Heart left ventricle (tissue), 16 donors: Measurements from ENCODE around the gene BBC3. TPM values are rescaled to one million over a fixed set of nuclear protein-coding genes. Genes with fewer than 3 reads are reported as not detected.

Experiments
- ATAC-seq, 4 donors: fragments of 200-7000 bp; cut with Tn5 transposase; one replicate each; pipeline ENCODE4 v1.9.1; 2020 to 2022; ENCODE audit warnings: moderate library complexity in 4 of 4, mild to moderate bottlenecking in 3 of 4, moderate number of reproducible peaks in 1 of 4
- DNase-seq, 5 donors: peaks; one replicate each; pipeline ENCODE4 v3.0.0-alpha.2; 2020
- H3K27ac ChIP-seq, 12 donors: fragments of 200-600 bp; sonication (generic) in 4 of 12; one replicate each; pipeline versions ENCODE4 v1.5.0 to v1.8.0; 2016 to 2022; ENCODE audit warnings: mild to moderate bottlenecking in 2 of 12
- H3K27me3 ChIP-seq, 9 donors: fragments of 200-600 bp; sonication (generic) in 2 of 9; one replicate each; pipeline versions ENCODE4 v1.5.1 to v1.8.0; 2016 to 2022; ENCODE audit warnings: mild to moderate bottlenecking in 3 of 9
- H3K36me3 ChIP-seq, 9 donors: fragments of 200-600 bp; sonication (generic) in 2 of 9; one replicate each; pipeline versions ENCODE4 v1.5.0 to v1.8.0; 2018 to 2022; ENCODE audit warnings: mild to moderate bottlenecking in 2 of 9
- H3K4me1 ChIP-seq, 12 donors: fragments of 200-600 bp; sonication (generic) in 4 of 12; one replicate each; pipeline versions ENCODE4 v1.5.0 to v1.8.0; 2016 to 2022; ENCODE audit warnings: mild to moderate bottlenecking in 3 of 12
- H3K4me3 ChIP-seq, 12 donors: fragments of 200-600 bp; sonication (generic) in 4 of 12; one replicate each; pipeline versions ENCODE4 v1.5.0 to v1.8.0; 2017 to 2022; ENCODE audit warnings: mild to moderate bottlenecking in 9 of 12, moderate library complexity in 4 of 12
- H3K9me3 ChIP-seq, 12 donors: fragments of 200-600 bp; sonication (generic) in 4 of 12; one replicate each; pipeline versions ENCODE4 v1.5.0 to v1.8.0; 2016 to 2022; ENCODE audit warnings: mild to moderate bottlenecking in 1 of 12
- CTCF ChIP-seq, 12 donors: fragments of 200-600 bp; sonication (generic) in 4 of 12; IDR thresholded peaks; one replicate each; pipeline versions ENCODE4 v1.5.0 to v1.8.0; 2018 to 2022; ENCODE audit warnings: antibody characterized with exemption in 12 of 12, mild to moderate bottlenecking in 5 of 12
- POLR2A ChIP-seq, 2 donors: fragments of 450-650 bp; IDR thresholded peaks; one replicate each; pipeline ENCODE4 v1.6.1; 2017; ENCODE audit warnings: antibody characterized with exemption in 2 of 2, mild to moderate bottlenecking in 2 of 2, moderate library complexity in 2 of 2
- WGBS, 4 donors: extraction: QIAGEN DNeasy Blood & Tissue Kit in 2 of 4; methylation state at CpG; one replicate each; pipeline versions ENCODE4 v1.1.5 to v1.1.7; 2013 to 2018; 5-methylcytosine and 5-hydroxymethylcytosine counted together
- intact Hi-C, 10 donors: fragments of 100-400 bp; cut with DNase I; formaldehyde crosslinking; loops; one replicate each; pipeline versions ENCODE4 v1.11.1 to v1.14.2; 2022
- polyA plus RNA-seq, 2 donors: library from polyadenylated mRNA; stranded (reverse); fragments of 200-250 nt; gene quantifications; one replicate each; pipeline ENCODE4 v1.2.3, GENCODE V29; 2013
- total RNA-seq, 9 donors: library from RNA; depleted of rRNA in 2 of 9; stranded (reverse); fragments of >200 nt in 2 of 9; fragmentation: NEBNext Ultra II Directional in 3 of 9; extraction: Animal tissue kit (Norgen Biotek cat#: 25700) in 3 of 9; gene quantifications; one replicate each; pipeline versions ENCODE4 v1.1.0 to v1.2.4, GENCODE V29; 2016 to 2023
- donor health status: ischemic (EF 13 %, LVEDD 7.1; RV severe dilation, severe dysfunction).
- donor health status: healthy with polysubstance abuse.
- donor health status: DM: no; HTN: yes; CAD: no.
- donor health status: DM: no; HTN: no; CAD: no.
- donor health status: ischemic (EF 25% LVEDD 6.9; RV normal size, moderate dysfunction).
- donor health status: ischemic (EF 25% LVEDD 5.7; RV mildly dilated, moderate dysfunction).
- donor health status: healthy.
- donor health status: DM: yes; HTN: yes; CAD: no.
- donor health status: ischemic (EF 35%, LVEDD 5.7; RV mildly dilated, moderate dysfunction).
- donor health status: nonischemic (EF 11% LVEDD 7.7; RV severe dilation, severe dysfunction).
- donor health status: DM: yes; HTN: yes; CAD: no.
- donor health status: PGD.
- donor health status: ischemic (EF 29% LVEDD 5.4; RV normal size, mild dysfunction).
- donor health status: nonischemic (EF 23%, LVEDD 6.1; RV moderate dilation, normal function).

Gene BBC3
- total and polyA plus RNA-seq, 11 donors = 1.9 to 5.4 (median 4.6) TPM

DNA sequence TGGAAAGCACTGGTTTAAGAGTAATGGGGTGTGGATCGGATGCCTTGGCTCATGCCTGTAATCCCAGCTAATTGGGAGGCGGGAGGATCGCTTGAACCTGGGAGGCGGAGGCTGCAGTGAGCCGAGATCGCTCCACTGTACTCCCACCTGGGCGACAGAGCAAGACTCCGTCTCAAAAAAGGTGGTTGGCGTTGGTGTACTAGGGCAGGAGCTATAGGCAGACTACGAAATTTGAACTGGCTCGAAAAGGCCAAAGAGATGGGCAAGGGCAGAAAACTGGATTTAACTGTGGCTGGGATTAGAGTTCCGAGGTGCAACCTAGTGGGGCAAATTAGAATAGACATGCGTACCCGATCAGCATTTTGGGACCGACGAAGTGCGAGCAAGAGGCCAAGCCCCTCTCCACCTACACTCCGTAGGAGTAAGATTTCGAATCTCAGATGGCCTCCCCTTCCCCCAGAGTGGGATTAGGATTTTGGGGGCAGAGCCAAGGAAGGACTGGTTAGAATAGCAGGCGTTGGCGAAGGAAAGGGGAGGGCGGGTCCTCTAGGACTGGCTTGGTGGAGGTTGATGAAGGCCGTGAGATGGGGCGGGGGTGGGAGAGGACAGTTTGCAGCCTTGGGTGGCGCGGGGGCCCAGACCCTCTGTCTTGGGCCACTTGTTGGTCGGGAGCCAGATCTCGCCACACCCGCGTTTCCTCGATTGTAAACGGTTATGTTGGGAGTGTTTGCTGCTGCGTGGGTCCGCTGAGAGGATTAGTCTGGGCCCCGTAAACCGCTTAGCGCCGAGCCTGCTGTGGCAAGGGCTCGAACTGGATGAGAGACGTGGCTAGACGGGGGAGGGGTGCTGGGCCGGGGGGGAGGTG lies 41.7 kb upstream of the BBC3 start:
- Histone ChIP-seq H3K27me3 (no peaks in the 10 kb centered on the region), H3K9me3 (no peaks in the 10 kb centered on the region), H3K4me1 (peaks cover 3 to 47% (median 32%) of the 10 kb centered on the region in 12 donors), H3K36me3 (peaks cover 0 to 40% (median 36%) of the 10 kb centered on the region in 9 donors), H3K27ac (peak overlapping the region; percentile 89 to 99 (median 95)), H3K4me3 (peak overlapping the region; percentile 47 to 83 (median 72))
- WGBS, 4 donors = 49 to 59% (median 51%) methylated on average over 39 to 42 of the region's 42 CpGs
- DNase-seq (peak in 4 of 5 donors; percentile 42 to 62 (median 56)), ATAC-seq (no peak)
- TF ChIP-seq POLR2A (IDR thresholded peaks at IDR 0.05) (no peak), CTCF (IDR thresholded peaks at IDR 0.05) (no peak)
- intact Hi-C loops = loop anchor here in 3 of 10 donors (1.0 to 10.0 kb wide), 4 partner anchors 14 to 332 kb away; partner anchors contain the start of genes BICRA (in 1 of the 3) and CCDC9 (in 1 of the 3)

DNA sequence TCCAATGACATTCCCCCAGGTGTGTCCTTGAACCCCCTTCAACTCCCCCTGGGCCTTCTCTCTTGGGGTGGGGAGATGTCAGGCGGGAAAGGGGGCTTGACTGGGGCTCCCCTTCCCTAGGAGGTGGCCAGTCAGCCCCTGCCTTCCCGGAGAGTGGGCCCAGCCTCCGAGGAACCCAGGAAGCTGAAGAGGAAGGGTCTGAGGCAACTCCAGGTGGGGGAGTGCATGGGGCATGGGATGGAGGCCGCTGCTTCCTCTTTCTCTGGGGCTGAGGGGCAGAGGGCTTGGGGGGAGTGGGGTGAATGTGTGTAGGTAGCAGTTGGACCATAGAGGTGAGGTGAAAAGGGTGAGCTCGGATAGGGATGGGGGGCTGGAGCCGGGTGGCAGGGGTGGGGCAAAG lies 41.0 kb upstream of the BBC3 start:
- Histone ChIP-seq H3K4me1 (peaks cover 3 to 40% (median 28%) of the 10 kb centered on the region in 12 donors), H3K27me3 (no peaks in the 10 kb centered on the region), H3K27ac (peak overlapping the region in 2 of 12 donors; percentile 97 to 98), H3K36me3 (peaks cover 0 to 47% (median 43%) of the 10 kb centered on the region in 9 donors), H3K9me3 (no peaks in the 10 kb centered on the region), H3K4me3 (no peak overlapping the region)
- no peak for DNase-seq
- TF ChIP-seq CTCF (IDR thresholded peaks at IDR 0.05) (no peak), POLR2A (IDR thresholded peaks at IDR 0.05) (no peak)
- 78 to 83% (median 79%) methylated on average over 6 of the region's 6 CpGs for WGBS, 4 donors
- intact Hi-C loops = loop anchor here in 2 of 10 donors (2.0 to 10.0 kb wide), 3 partner anchors 13 to 333 kb away; partner anchors contain the start of genes BICRA (in 1 of the 2) and CCDC9 (in 1 of the 2)
- no peak for ATAC-seq

DNA sequence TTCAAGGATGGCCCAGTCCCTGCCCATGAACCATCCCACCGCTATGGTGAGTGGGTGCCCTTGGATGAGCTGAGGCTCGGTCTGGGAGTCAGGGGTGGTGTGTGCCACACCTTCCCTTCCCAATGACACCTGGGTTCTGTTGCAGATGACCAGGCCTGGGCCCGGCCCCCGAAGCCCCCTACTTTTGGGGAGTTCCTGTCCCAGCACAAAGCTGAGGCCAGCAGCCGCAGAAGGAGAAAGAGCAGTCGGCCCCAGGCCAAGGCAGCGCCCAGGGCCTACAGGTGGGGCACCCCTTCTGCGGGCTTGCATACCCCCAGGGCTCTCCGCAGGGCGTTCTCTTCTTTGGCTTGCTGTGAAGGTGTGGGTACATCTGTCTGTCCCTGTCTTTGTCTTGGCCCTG lies 39.4 kb upstream of the BBC3 start:
- DNase-seq (no peak), ATAC-seq (no peak)
- Histone ChIP-seq H3K27ac (no peak overlapping the region), H3K36me3 (peaks cover 0 to 63% (median 57%) of the 10 kb centered on the region in 9 donors), H3K4me1 (peaks cover 1 to 25% (median 16%) of the 10 kb centered on the region in 12 donors), H3K9me3 (no peaks in the 10 kb centered on the region), H3K27me3 (no peaks in the 10 kb centered on the region), H3K4me3 (no peak overlapping the region)
- WGBS, 4 donors = 83 to 96% (median 93%) methylated on average over 7 to 10 of the region's 10 CpGs
- intact Hi-C loops = loop anchor here in 1 of 10 donors (10.0 kb wide), 1 partner anchor 334 kb away; the partner anchor contains the start of gene BICRA
- no peak for TF ChIP-seq CTCF (IDR thresholded peaks at IDR 0.05)
- TF ChIP-seq POLR2A (IDR thresholded peaks at IDR 0.05) = no peak

- DNase-seq (no peak), ATAC-seq (no peak)
- Histone ChIP-seq H3K36me3 (peaks cover 3 to 71% (median 66%) of the 10 kb centered on the region in 9 donors), H3K4me3 (no peak overlapping the region), H3K4me1 (peaks cover 0 to 19% (median 11%) of the 10 kb centered on the region in 12 donors), H3K27ac (no peak overlapping the region), H3K27me3 (no peaks in the 10 kb centered on the region), H3K9me3 (no peaks in the 10 kb centered on the region)
- intact Hi-C loops = no loop called here
- TF ChIP-seq POLR2A (IDR thresholded peaks at IDR 0.05) (no peak), CTCF (IDR thresholded peaks at IDR 0.05) (no peak)
- 91 to 96% (median 94%) methylated on average over 7 of the region's 7 CpGs for WGBS, 4 donors
Measured at GRCh38 chr19:47269596-47269995, 38.6 kb upstream of the BBC3 start.
